ENCODE measurements around the gene SGSM1. TPM values are rescaled to one million over a fixed set of nuclear protein-coding genes. Genes with fewer than 3 reads are reported as not detected.

SGSM1 gene
- total RNA-seq, 1 experiment from 2014 or later, result 5.1 TPM

DNA sequence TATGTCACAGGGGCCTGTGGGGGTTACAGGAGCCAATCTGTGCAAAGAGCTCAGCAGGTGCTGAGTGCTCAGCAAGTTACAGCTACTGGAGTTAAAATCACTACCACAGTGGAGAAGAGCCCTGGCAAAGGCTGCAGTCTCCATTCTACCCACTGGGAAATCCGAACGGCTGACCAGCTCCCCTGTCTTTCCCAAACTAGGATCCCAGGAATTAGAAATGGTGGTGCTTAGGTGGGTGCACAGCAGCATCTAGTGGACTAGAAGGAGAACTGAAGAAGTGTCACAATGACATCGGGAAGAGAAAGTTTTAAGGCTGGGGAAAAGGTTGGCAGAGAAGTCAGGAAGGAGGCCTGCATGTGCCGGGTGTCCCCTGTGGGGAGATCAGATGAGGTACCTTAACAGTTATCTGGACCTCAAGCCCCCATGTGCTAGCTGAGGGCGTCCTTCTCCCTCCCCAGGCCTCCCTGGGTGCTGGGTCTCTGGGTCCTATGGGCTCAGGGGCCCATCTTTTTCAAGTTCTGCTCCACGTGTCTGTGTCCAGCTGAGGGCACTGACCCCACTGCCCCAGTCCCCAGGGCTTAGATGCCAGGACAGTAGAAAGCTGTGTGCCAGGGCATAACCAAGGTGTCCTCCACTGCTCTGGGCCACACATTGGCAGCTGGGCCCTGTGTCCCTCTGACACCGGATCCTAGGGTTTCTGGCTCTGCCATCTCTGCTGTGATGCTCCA is 33.4 kb upstream of the SGSM1 start:
- ChIA-PET POLR2A (no interaction called here), RAD21 (ENCODE audit: low non-redundant PET in 1 of 2, low total read pairs in 2 of 2, uncharacterized antibody in 2 of 2, unreplicated experiment in 2 of 2) (no interaction called here), CTCF (interaction anchor here (0.6 to 1.6 kb wide), 19 partner anchors 9 to 284 kb away, joined by 3 to 12 read pairs (median 3); partner anchors contain the start of gene SGSM1)
- Histone ChIP-seq H3K9ac (ENCODE audit: low read length) (no peak overlapping the region), H3K4me2 (ENCODE audit: low read length) (no peak overlapping the region), H3K27ac (ENCODE audit: low read depth, low read length) (no peak overlapping the region), H3K27me3 (ENCODE audit: insufficient read depth, low read length) (no peaks in the 10 kb centered on the region), H3K79me2 (ENCODE audit: insufficient read depth, low read length) (no peaks in the 10 kb centered on the region), H3K9me2 (ENCODE audit: insufficient read depth) (no peaks in the 10 kb centered on the region), H3K36me3 (ENCODE audit: control insufficient read depth in 1 of 2, insufficient read depth in 2 of 2, low read length in 2 of 2) (no peaks in the 10 kb centered on the region), H2AFZ (ENCODE audit: low read depth, low read length, poor library complexity, severe bottlenecking) (peak overlapping the region; percentile 88), H3K4me3 (replicated peaks in 1 of 2; ENCODE audit: low read depth in 1 of 2, low read length in 2 of 2) (no peak overlapping the region), H4K20me1 (ENCODE audit: insufficient read depth) (no peaks in the 10 kb centered on the region), H3K9me3 (ENCODE audit: control insufficient read depth in 1 of 2, insufficient read depth in 1 of 2, low read depth in 1 of 2, low read length in 2 of 2) (no peaks in the 10 kb centered on the region), H3K4me1 (ENCODE audit: control insufficient read depth in 1 of 2, insufficient read depth in 2 of 2, low read length in 2 of 2) (peaks cover 0 to 8% of the 10 kb centered on the region in 2 experiments; a peak in 1 of 4 replicates)
- BruUV-seq (replicated peaks), result no TSS peak
- DNase-seq (ENCODE audit: low read depth, low spot score) (peak; percentile 61), ATAC-seq (peak; percentile 92)
- intact Hi-C loops (cut with micrococcal nuclease), result no loop called here
- TF ChIP-seq RAD21 (IDR thresholded peaks at IDR 0.05; ENCODE audit: low read depth), result peak; percentile 59
- TF ChIP-seq, protein P1, sequence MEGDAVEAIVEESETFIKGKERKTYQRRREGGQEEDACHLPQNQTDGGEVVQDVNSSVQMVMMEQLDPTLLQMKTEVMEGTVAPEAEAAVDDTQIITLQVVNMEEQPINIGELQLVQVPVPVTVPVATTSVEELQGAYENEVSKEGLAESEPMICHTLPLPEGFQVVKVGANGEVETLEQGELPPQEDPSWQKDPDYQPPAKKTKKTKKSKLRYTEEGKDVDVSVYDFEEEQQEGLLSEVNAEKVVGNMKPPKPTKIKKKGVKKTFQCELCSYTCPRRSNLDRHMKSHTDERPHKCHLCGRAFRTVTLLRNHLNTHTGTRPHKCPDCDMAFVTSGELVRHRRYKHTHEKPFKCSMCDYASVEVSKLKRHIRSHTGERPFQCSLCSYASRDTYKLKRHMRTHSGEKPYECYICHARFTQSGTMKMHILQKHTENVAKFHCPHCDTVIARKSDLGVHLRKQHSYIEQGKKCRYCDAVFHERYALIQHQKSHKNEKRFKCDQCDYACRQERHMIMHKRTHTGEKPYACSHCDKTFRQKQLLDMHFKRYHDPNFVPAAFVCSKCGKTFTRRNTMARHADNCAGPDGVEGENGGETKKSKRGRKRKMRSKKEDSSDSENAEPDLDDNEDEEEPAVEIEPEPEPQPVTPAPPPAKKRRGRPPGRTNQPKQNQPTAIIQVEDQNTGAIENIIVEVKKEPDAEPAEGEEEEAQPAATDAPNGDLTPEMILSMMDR (IDR thresholded peaks at IDR 0.05 in 2 of 3, conservative IDR thresholded peaks at IDR 0.05 in 1 of 3; ENCODE audit: borderline replicate concordance in 1 of 3, insufficient read depth in 1 of 3, low read depth in 2 of 3, low read length in 2 of 3), result peak; percentile 61 to 83 (median 79); a peak in 5 of 6 replicates
- no peak for TF ChIP-seq POLR2AphosphoS5 (IDR thresholded peaks at IDR 0.05; ENCODE audit: low read depth, low read length)

DNA sequence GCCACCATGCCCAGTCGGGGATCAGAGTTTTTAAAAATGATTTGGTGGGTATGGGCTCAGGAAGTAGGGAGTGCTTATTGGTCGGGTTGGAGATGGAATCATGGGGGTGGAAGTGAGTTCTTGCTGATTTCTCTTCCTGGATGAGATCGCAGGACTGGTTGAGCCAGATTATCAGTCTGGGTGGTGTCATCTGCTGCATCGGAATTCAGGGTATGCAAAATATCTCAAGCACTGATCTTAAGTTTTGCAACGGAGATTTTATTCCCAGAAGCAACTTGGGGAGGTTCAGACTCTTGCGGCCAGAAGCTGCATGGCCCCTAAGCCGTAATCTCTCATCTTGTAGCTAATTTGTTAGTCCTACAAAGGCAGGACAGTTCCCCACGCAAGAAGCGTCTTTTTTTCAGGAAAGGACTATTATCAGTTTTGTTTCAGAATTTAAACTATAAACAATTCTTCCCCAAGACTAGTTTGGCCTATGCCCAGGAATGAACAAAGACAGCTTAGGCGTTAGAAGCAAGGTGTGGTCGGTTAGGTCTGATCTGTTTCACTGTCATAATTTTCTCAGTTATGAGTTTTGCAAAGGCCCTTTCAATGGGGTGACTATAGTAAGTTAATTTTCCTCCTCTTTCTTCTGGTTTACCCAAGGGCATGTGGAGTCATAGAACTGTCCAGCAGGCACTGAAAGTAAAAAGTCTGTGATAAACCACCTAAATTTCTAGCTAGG is 30.1 kb upstream of the SGSM1 start:
- Histone ChIP-seq H3K4me1 (ENCODE audit: control insufficient read depth in 1 of 2, insufficient read depth in 2 of 2, low read length in 2 of 2) (peaks cover 0 to 8% of the 10 kb centered on the region in 2 experiments; a peak in 1 of 4 replicates), H3K4me2 (ENCODE audit: low read length) (no peak overlapping the region), H3K9me2 (ENCODE audit: insufficient read depth) (no peaks in the 10 kb centered on the region), H3K27me3 (ENCODE audit: insufficient read depth, low read length) (no peaks in the 10 kb centered on the region), H3K4me3 (replicated peaks in 1 of 2; ENCODE audit: low read depth in 1 of 2, low read length in 2 of 2) (no peak overlapping the region), H2AFZ (ENCODE audit: low read depth, low read length, poor library complexity, severe bottlenecking) (no peak overlapping the region), H3K27ac (ENCODE audit: low read depth, low read length) (no peak overlapping the region), H4K20me1 (ENCODE audit: insufficient read depth) (no peaks in the 10 kb centered on the region), H3K9me3 (ENCODE audit: control insufficient read depth in 1 of 2, insufficient read depth in 1 of 2, low read depth in 1 of 2, low read length in 2 of 2) (no peaks in the 10 kb centered on the region), H3K9ac (ENCODE audit: low read length) (no peak overlapping the region), H3K36me3 (ENCODE audit: control insufficient read depth in 1 of 2, insufficient read depth in 2 of 2, low read length in 2 of 2) (no peaks in the 10 kb centered on the region), H3K79me2 (ENCODE audit: insufficient read depth, low read length) (no peaks in the 10 kb centered on the region)
- intact Hi-C loops (cut with micrococcal nuclease), result no loop called here
- TF ChIP-seq RAD21 (IDR thresholded peaks at IDR 0.05; ENCODE audit: low read depth), result no peak
- no peak for TF ChIP-seq SRF (IDR thresholded peaks at IDR 0.05; ENCODE audit: low read depth)
- TF ChIP-seq ELF1 (IDR thresholded peaks at IDR 0.05; ENCODE audit: borderline replicate concordance, low read depth), result no peak
- TF ChIP-seq TCF7L2 (IDR thresholded peaks at IDR 0.05; ENCODE audit: borderline replicate concordance, extremely low read depth, insufficient read depth, insufficient read length), result no peak
- no peak for TF ChIP-seq EZH2 (IDR thresholded peaks at IDR 0.05)
- no peak for TF ChIP-seq CBX3 (IDR thresholded peaks at IDR 0.05; ENCODE audit: low read depth)
- BruUV-seq (replicated peaks), result no TSS peak
- no peak for ATAC-seq
- no peak for DNase-seq (ENCODE audit: low read depth, low spot score)
- ChIA-PET RAD21 (ENCODE audit: low non-redundant PET in 1 of 2, low total read pairs in 2 of 2, uncharacterized antibody in 2 of 2, unreplicated experiment in 2 of 2) (no interaction called here), POLR2A (no interaction called here), CTCF (no interaction called here)
